SK-N-SH (cell line): Measurements from ENCODE around the gene MAP3K13. TPM values are rescaled to one million over a fixed set of nuclear protein-coding genes. Genes with fewer than 3 reads are reported as not detected.
"Not testable (repeated sequence)": the region's sequence is repeated elsewhere in the genome, so short reads cannot be mapped to it uniquely, and the experiment has no call there.

ENCODE experiments used
- CTCF ChIA-PET: fragments of 300-600, 350-600 bp; formaldehyde crosslinking; extraction: SDS; loops from one replicate; lab custom pipeline; 2021; lab: Yijun Ruan, JAX
- POLR2A ChIA-PET: fragments of 350-600 bp; sonication (Branson Sonifier 250); formaldehyde crosslinking; extraction: SDS; loops from one replicate; lab custom pipeline; 2020; ENCODE audit warnings: antibody characterized with exemption, inconsistent platforms; lab: Yijun Ruan, JAX
- DNase-seq: peaks from one replicate; pipeline ENCODE4 v3.0.0; 2012
- H2AFZ ChIP-seq: fragments of 200-600 bp; sonication (generic); 2 replicates; pipeline ENCODE4 v1.8.1; 2016; ENCODE audit warnings: antibody characterized with exemption, mild to moderate bottlenecking, low read depth
- H3F3A ChIP-seq: fragments of 200-600 bp; sonication (generic); replicated peaks from 2 replicates; pipeline ENCODE3; 2016; ENCODE audit warnings: antibody characterized with exemption, mild to moderate bottlenecking; ENCODE audit not compliant: insufficient read depth
- H3K27ac ChIP-seq, 2 experiments: fragments of 200-500 bp in 1 of 2; fragments of 200-600 bp in 1 of 2; sonication (Bioruptor generic) in 1 of 2; sonication (generic), shearing (Covaris generic) in 1 of 2; 2 replicates each; pipeline versions ENCODE4 v1.5.1 to v1.6.1; 2014 to 2016; ENCODE audit warnings: low read depth in 2 of 2, inconsistent platforms in 1 of 2, low read length in 1 of 2, mild to moderate bottlenecking in 1 of 2, mixed read lengths in 1 of 2
- H3K27me3 ChIP-seq: fragments of 200-600 bp; sonication (generic), shearing (Covaris generic); 2 replicates; pipeline ENCODE4 v1.6.1; 2016; ENCODE audit warnings: mixed run types; ENCODE audit not compliant: insufficient read depth
- H3K36me3 ChIP-seq, 2 experiments: fragments of 200-500 bp in 1 of 2; fragments of 200-600 bp in 1 of 2; sonication (Bioruptor generic) in 1 of 2; sonication (generic) in 1 of 2; replicated peaks in 1 of 2; 2 replicates each; pipeline versions ENCODE3 to v1.5.1; 2014 to 2016; ENCODE audit warnings: low read length in 1 of 2, mild to moderate bottlenecking in 1 of 2; ENCODE audit not compliant: insufficient read depth in 2 of 2, control insufficient read depth in 1 of 2
- H3K4me1 ChIP-seq, 2 experiments: fragments of 200-500 bp in 1 of 2; fragments of 200-600 bp in 1 of 2; sonication (Bioruptor generic) in 1 of 2; sonication (generic), shearing (Covaris generic) in 1 of 2; 2 replicates each; pipeline versions ENCODE4 v1.5.1 to v1.6.1; 2014 to 2016; ENCODE audit warnings: low read depth in 1 of 2, low read length in 1 of 2, mixed run types in 1 of 2; ENCODE audit not compliant: insufficient read depth in 2 of 2, control insufficient read depth in 1 of 2
- H3K4me2 ChIP-seq: fragments of 200-600 bp; sonication (generic), shearing (Covaris generic); 2 replicates; pipeline ENCODE4 v1.6.1; 2017; ENCODE audit warnings: mixed run types
- H3K4me3 ChIP-seq, 2 experiments: fragments of 200-500 bp in 1 of 2; fragments of 200-600 bp in 1 of 2; sonication (Bioruptor generic) in 1 of 2; sonication (generic), shearing (Covaris generic) in 1 of 2; 2 replicates each; pipeline versions ENCODE4 v1.5.1 to v1.8.1; 2014 to 2016; ENCODE audit warnings: low read depth in 2 of 2, inconsistent platforms in 1 of 2, low read length in 1 of 2, mild to moderate bottlenecking in 1 of 2, mixed read lengths in 1 of 2, moderate library complexity in 1 of 2
- H3K79me2 ChIP-seq: fragments of 200-600 bp; sonication (generic); 2 replicates; pipeline ENCODE4 v1.8.1; 2017; ENCODE audit warnings: mild to moderate bottlenecking; ENCODE audit not compliant: insufficient read depth
- H3K9ac ChIP-seq: fragments of 200-600 bp; sonication (generic); 2 replicates; pipeline ENCODE4 v1.6.1; 2017; ENCODE audit warnings: mixed run types
- H3K9me2 ChIP-seq: fragments of 200-600 bp; sonication (generic); 2 replicates; pipeline ENCODE4 v1.6.1; 2017; ENCODE audit warnings: mixed run types
- H3K9me3 ChIP-seq: fragments of 200-600 bp; sonication (generic); 2 replicates; pipeline ENCODE4 v1.6.1; 2017; ENCODE audit warnings: mixed run types, mild to moderate bottlenecking, moderate library complexity
- H4K20me1 ChIP-seq: fragments of 200-600 bp; sonication (generic); 2 replicates; pipeline ENCODE4 v1.6.1; 2017; ENCODE audit warnings: mild to moderate bottlenecking, mixed run types; ENCODE audit not compliant: insufficient read depth
- CHD2 ChIP-seq: fragments of 150-350 bp; IDR thresholded peaks from 2 replicates; pipeline ENCODE4 v1.6.1; 2018; ENCODE audit warnings: low read length; ENCODE audit not compliant: partially characterized antibody
- CTCF ChIP-seq: fragments of 200-600 bp; sonication (generic); IDR thresholded peaks from 2 replicates; pipeline ENCODE4 v1.6.1; 2017; ENCODE audit warnings: antibody characterized with exemption, mild to moderate bottlenecking, moderate library complexity
- ELF1 ChIP-seq: IDR thresholded peaks from 2 replicates; pipeline ENCODE4 v1.4.0; 2012
- EZH2phosphoT487 ChIP-seq: fragments of 200-600 bp; sonication (generic); IDR thresholded peaks from 2 replicates; pipeline ENCODE4 v1.6.1; 2017; ENCODE audit warnings: low read depth, mixed run types, mild to moderate bottlenecking, antibody characterized with exemption, moderate library complexity, borderline replicate concordance
- FOSL2 ChIP-seq: IDR thresholded peaks from 2 replicates; pipeline ENCODE4 v1.4.0; 2012; ENCODE audit warnings: low read depth, mild to moderate bottlenecking, moderate library complexity, borderline replicate concordance
- FOXM1 ChIP-seq: IDR thresholded peaks from 2 replicates; pipeline ENCODE4 v1.4.0; 2012; ENCODE audit warnings: low read depth, mild to moderate bottlenecking
- GABPA ChIP-seq: IDR thresholded peaks from 2 replicates; pipeline ENCODE4 v1.4.0; 2012; ENCODE audit warnings: low read depth, mild to moderate bottlenecking
- JUND ChIP-seq: IDR thresholded peaks from 2 replicates; pipeline ENCODE4 v1.4.0; 2012
- MEF2A ChIP-seq: IDR thresholded peaks from 2 replicates; pipeline ENCODE4 v1.4.0; 2012; ENCODE audit warnings: low read depth, borderline replicate concordance
- MXI1 ChIP-seq: IDR thresholded peaks from 2 replicates; pipeline ENCODE4 v1.6.1; 2012; ENCODE audit warnings: mild to moderate bottlenecking, low read depth, low read length, improper control_type of control experiment
- NRF1 ChIP-seq: IDR thresholded peaks from 2 replicates; pipeline ENCODE4 v1.6.1; 2012; ENCODE audit warnings: low read depth, mild to moderate bottlenecking, low read length
- POLR2AphosphoS5 ChIP-seq: IDR thresholded peaks from 2 replicates; pipeline ENCODE4 v1.6.1; 2012; ENCODE audit warnings: low read depth, low read length
- RAD21 ChIP-seq: IDR thresholded peaks from 2 replicates; pipeline ENCODE4 v1.6.1; 2012; ENCODE audit warnings: mild to moderate bottlenecking, low read length
- RCOR1 ChIP-seq: fragments of 150-350 bp; IDR thresholded peaks from 2 replicates; pipeline ENCODE4 v1.6.1; 2017; ENCODE audit warnings: antibody characterized with exemption, low read length
- REST ChIP-seq: IDR thresholded peaks from 2 replicates; pipeline ENCODE4 v1.6.1; 2012; ENCODE audit warnings: mild to moderate bottlenecking, low read depth, low read length, moderate library complexity
- RXRA ChIP-seq: IDR thresholded peaks from 2 replicates; pipeline ENCODE4 v1.4.0; 2012; ENCODE audit warnings: low read depth, mild to moderate bottlenecking, borderline replicate concordance
- SMC3 ChIP-seq: IDR thresholded peaks from 2 replicates; pipeline ENCODE4 v1.6.1; 2012; ENCODE audit warnings: low read depth, low read length, improper control_type of control experiment
- TCF12 ChIP-seq: IDR thresholded peaks from 2 replicates; pipeline ENCODE4 v1.4.0; 2012
- USF1 ChIP-seq: IDR thresholded peaks from 2 replicates; pipeline ENCODE4 v1.4.0; 2012; ENCODE audit warnings: low read depth, borderline replicate concordance
- WGBS: methylation state at CpG from one replicate; pipeline ENCODE4 v1.1.6; 2017; ENCODE audit warnings: low lambda C conversion rate; 5-methylcytosine and 5-hydroxymethylcytosine counted together
- polyA plus RNA-seq, 3 experiments: library from polyadenylated mRNA; depleted of rRNA; stranded (reverse); fragments of >200 nt; gene quantifications; 2 replicates each; pipeline ENCODE4 v1.2.3, GENCODE V29; 2012

MAP3K13 gene
- polyA plus RNA-seq, 1 of the 3 experiments (the other 2 are of a cell fraction): 9.1 TPM

GRCh38 chr3:185381320-185382058, 18.6 kb downstream of the MAP3K13 start (continued):
- TF ChIP-seq USF1: no peak
- no peak for TF ChIP-seq ELF1
- TF ChIP-seq RCOR1: no peak

GRCh38 chr3:185382154-185382553, 19.2 kb downstream of the MAP3K13 start:
- Histone ChIP-seq H2AFZ (no peak overlapping the region), H3K9ac (no peak overlapping the region), H3K4me2 (no peak overlapping the region), H3K79me2 (no peaks in the 10 kb centered on the region), H3K36me3 (peaks cover 0 to 4% of the 10 kb centered on the region in 2 experiments), H3K9me2 (no peaks in the 10 kb centered on the region), H3K4me3 (no peak overlapping the region), H3K27ac (no peak overlapping the region), H3K4me1 (no peaks in the 10 kb centered on the region), H3K9me3 (no peaks in the 10 kb centered on the region), H4K20me1 (no peaks in the 10 kb centered on the region), H3K27me3 (no peaks in the 10 kb centered on the region), H3F3A (no peaks in the 10 kb centered on the region)
- ChIA-PET CTCF (no interaction called here), POLR2A (no interaction called here)
- 85% methylated on average over 1 of the region's 1 CpG for WGBS
- TF ChIP-seq CHD2: no peak
- TF ChIP-seq POLR2AphosphoS5: no peak
- TF ChIP-seq CTCF: no peak
- no peak for TF ChIP-seq JUND
- TF ChIP-seq MXI1: no peak
- TF ChIP-seq REST: no peak
- TF ChIP-seq MEF2A: no peak
- TF ChIP-seq TCF12: no peak
- no peak for TF ChIP-seq SMC3
- TF ChIP-seq RXRA: no peak
- no peak for TF ChIP-seq FOXM1
- no peak for TF ChIP-seq FOSL2
- no peak for TF ChIP-seq GABPA
- no peak for TF ChIP-seq RAD21
- no peak for TF ChIP-seq NRF1
- TF ChIP-seq USF1: no peak
- no peak for TF ChIP-seq EZH2phosphoT487
- no peak for TF ChIP-seq ELF1
- no peak for DNase-seq

GRCh38 chr3:185386515-185386914, 23.6 kb downstream of the MAP3K13 start:
- POLR2A ChIA-PET, H3K9me3 ChIP-seq, H3F3A ChIP-seq, H3K4me2 ChIP-seq, H3K79me2 ChIP-seq, H3K27ac ChIP-seq, CTCF ChIA-PET, H3K27me3 ChIP-seq, H3K9me2 ChIP-seq, DNase-seq, H3K9ac ChIP-seq, H2AFZ ChIP-seq, H3K4me1 ChIP-seq, H3K36me3 ChIP-seq, H4K20me1 ChIP-seq, H3K4me3 ChIP-seq: not testable (repeated sequence)
- 86% methylated on average over 3 of the region's 3 CpGs for WGBS
